Activated CD8-positive, alpha-beta memory T cell treated with anti-CD3 and anti-CD28 coated beads for 1 hour (primary cell): ENCODE data around the gene P2RY1.
"Not testable (repeated sequence)": the region's sequence is repeated elsewhere in the genome, so short reads cannot be mapped to it uniquely, and the experiment has no call there.

Experiments
- DNase-seq, 2 donors: peaks; one replicate each; pipeline ENCODE4 v3.0.0-alpha.2; 2020; ENCODE audit warnings: low read depth in 1 of 2; ENCODE audit errors: extremely low read depth in 1 of 2

P2RY1 gene

GRCh38 chr3:152836269-152836668 lies 1.3 kb downstream of the P2RY1 start:
- no peak for DNase-seq

GRCh38 chr3:152839511-152839910 lies 4.6 kb downstream of the P2RY1 start:
- no peak for DNase-seq

- no peak for DNase-seq
These were observed 6.2 kb downstream of the P2RY1 start for GRCh38 chr3:152841131-152841530.

GRCh38 chr3:152842413-152842812 lies 7.5 kb downstream of the P2RY1 start:
- no peak for DNase-seq

GRCh38 chr3:152843955-152844354 lies 9.0 kb downstream of the P2RY1 start:
- no peak for DNase-seq

GRCh38 chr3:152846572-152847202 lies 11.8 kb downstream of the P2RY1 start:
- not testable (repeated sequence) for DNase-seq

GRCh38 chr3:152847599-152847998 lies 12.7 kb downstream of the P2RY1 start:
- DNase-seq, result not testable (repeated sequence)

- no peak for DNase-seq
These were observed 15.2 kb downstream of the P2RY1 start for GRCh38 chr3:152849996-152850578.

- DNase-seq, result no peak
These were observed 18.3 kb downstream of the P2RY1 start for GRCh38 chr3:152853196-152853595.

- no peak for DNase-seq
These were observed 22.2 kb downstream of the P2RY1 start for GRCh38 chr3:152857082-152857481.

GRCh38 chr3:152858170-152858800 lies 23.4 kb downstream of the P2RY1 start:
- DNase-seq, result no peak

- no peak for DNase-seq
These were observed 25.8 kb downstream of the P2RY1 start for GRCh38 chr3:152860736-152861135.

- no peak for DNase-seq
These were observed 30.8 kb downstream of the P2RY1 start for GRCh38 chr3:152865668-152866245.

- DNase-seq, result no peak
These were observed 35.1 kb downstream of the P2RY1 start for GRCh38 chr3:152870027-152870426.

GRCh38 chr3:152873314-152873713 lies 38.4 kb downstream of the P2RY1 start:
- not testable (repeated sequence) for DNase-seq

- no peak for DNase-seq
These were observed 40.2 kb downstream of the P2RY1 start for GRCh38 chr3:152874896-152875749.

- DNase-seq, result no peak
These were observed 44.3 kb downstream of the P2RY1 start for GRCh38 chr3:152879130-152879789.

GRCh38 chr3:152879790-152880174 lies 44.9 kb downstream of the P2RY1 start:
- no peak for DNase-seq

- no peak for DNase-seq
These were observed 50.1 kb downstream of the P2RY1 start for GRCh38 chr3:152885076-152885475.
